SK-N-SH (cell line): ENCODE results near the gene NCAPH2.

Experiments
- EP300 ChIP-seq, 2 experiments: IDR thresholded peaks; 2 replicates each; pipeline versions ENCODE4 v1.4.0 to v1.6.1; 2012; ENCODE audit warnings: borderline replicate concordance in 1 of 2, low read depth in 1 of 2, low read length in 1 of 2
- TF ChIP-seq, protein P1 (sequence below): fragments of 200-600 bp; sonication (generic); IDR thresholded peaks from 2 replicates; pipeline ENCODE4 v1.6.1; 2017; ENCODE audit warnings: antibody characterized with exemption, mild to moderate bottlenecking, moderate library complexity

DNA sequence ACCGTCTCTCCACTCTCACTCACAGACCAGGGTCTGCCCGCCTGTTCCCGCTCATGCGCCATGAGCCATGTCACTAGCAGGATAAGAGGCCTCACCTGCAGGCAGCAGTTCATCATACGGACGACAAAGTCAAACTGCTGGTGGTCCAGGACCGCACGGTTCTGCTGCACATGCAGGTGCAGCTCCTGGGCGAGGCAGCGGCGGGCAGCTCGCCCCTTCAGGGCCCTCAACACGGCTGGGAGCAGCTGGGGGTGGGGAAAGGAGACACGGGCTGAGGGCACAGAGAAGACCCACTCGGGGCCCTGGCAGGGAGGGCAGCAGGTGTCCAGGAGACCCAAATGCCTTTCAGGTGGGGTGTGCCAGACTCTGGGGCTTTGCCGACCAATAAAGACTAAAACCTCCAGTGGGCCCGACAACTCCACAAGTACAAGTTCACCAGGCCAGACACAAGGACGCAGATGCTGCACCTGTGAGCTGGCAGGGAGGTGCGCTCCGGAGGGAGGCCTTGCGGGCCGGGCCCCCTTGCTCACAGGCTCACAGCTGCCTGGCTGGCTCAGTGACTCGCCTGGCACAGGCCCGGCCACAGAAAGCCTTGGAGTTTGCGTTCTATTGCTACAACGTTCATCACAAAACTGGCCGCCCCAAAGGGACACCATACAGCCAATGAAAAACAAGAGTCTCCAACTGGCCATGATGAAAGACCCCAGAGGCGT lies 44.7 kb upstream of the NCAPH2 start:
- TF ChIP-seq, protein P1, sequence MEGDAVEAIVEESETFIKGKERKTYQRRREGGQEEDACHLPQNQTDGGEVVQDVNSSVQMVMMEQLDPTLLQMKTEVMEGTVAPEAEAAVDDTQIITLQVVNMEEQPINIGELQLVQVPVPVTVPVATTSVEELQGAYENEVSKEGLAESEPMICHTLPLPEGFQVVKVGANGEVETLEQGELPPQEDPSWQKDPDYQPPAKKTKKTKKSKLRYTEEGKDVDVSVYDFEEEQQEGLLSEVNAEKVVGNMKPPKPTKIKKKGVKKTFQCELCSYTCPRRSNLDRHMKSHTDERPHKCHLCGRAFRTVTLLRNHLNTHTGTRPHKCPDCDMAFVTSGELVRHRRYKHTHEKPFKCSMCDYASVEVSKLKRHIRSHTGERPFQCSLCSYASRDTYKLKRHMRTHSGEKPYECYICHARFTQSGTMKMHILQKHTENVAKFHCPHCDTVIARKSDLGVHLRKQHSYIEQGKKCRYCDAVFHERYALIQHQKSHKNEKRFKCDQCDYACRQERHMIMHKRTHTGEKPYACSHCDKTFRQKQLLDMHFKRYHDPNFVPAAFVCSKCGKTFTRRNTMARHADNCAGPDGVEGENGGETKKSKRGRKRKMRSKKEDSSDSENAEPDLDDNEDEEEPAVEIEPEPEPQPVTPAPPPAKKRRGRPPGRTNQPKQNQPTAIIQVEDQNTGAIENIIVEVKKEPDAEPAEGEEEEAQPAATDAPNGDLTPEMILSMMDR, result no peak
- no peak for TF ChIP-seq EP300 (IDR thresholded peaks at IDR 0.05; ENCODE audit: borderline replicate concordance in 1 of 2, low read depth in 1 of 2, low read length in 1 of 2)
